ENCODE results near the gene DHCR7. TPM values are rescaled to one million over a fixed set of nuclear protein-coding genes. Genes with fewer than 3 reads are reported as not detected.

Gene DHCR7
- total RNA-seq, 6 experiments from 2014 or later: 42.0 to 320 (median 126) TPM

GRCh38 chr11:71400216-71400615, 48.0 kb downstream of the DHCR7 start:
- no peak for TF ChIP-seq POLR2A (IDR thresholded peaks at IDR 0.05)
- TF ChIP-seq, protein P1, sequence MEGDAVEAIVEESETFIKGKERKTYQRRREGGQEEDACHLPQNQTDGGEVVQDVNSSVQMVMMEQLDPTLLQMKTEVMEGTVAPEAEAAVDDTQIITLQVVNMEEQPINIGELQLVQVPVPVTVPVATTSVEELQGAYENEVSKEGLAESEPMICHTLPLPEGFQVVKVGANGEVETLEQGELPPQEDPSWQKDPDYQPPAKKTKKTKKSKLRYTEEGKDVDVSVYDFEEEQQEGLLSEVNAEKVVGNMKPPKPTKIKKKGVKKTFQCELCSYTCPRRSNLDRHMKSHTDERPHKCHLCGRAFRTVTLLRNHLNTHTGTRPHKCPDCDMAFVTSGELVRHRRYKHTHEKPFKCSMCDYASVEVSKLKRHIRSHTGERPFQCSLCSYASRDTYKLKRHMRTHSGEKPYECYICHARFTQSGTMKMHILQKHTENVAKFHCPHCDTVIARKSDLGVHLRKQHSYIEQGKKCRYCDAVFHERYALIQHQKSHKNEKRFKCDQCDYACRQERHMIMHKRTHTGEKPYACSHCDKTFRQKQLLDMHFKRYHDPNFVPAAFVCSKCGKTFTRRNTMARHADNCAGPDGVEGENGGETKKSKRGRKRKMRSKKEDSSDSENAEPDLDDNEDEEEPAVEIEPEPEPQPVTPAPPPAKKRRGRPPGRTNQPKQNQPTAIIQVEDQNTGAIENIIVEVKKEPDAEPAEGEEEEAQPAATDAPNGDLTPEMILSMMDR (IDR thresholded peaks at IDR 0.05): no peak
- DNase-seq: no peak
- Histone ChIP-seq H3K27ac (no peak overlapping the region), H3K4me3 (no peak overlapping the region), H3K9me3 (no peaks in the 10 kb centered on the region), H3K27me3 (no peaks in the 10 kb centered on the region), H3K36me3 (no peaks in the 10 kb centered on the region), H3K4me1 (no peaks in the 10 kb centered on the region)
- WGBS (ENCODE audit: insufficient coverage, low coverage, low lambda C conversion rate, missing lambda C conversion rate): no CpG with 5 or more reads among the region's 9 CpGs
- intact Hi-C loops (cut with DNase I): no loop called here
- no peak for ATAC-seq

- no peak for DNase-seq
- Histone ChIP-seq H3K4me1 (no peaks in the 10 kb centered on the region), H3K9me3 (no peaks in the 10 kb centered on the region), H3K4me3 (no peak overlapping the region), H3K36me3 (no peaks in the 10 kb centered on the region), H3K27ac (no peak overlapping the region), H3K27me3 (no peaks in the 10 kb centered on the region)
- TF ChIP-seq POLR2A (IDR thresholded peaks at IDR 0.05): no peak
- TF ChIP-seq, protein P1 (IDR thresholded peaks at IDR 0.05): no peak
- intact Hi-C loops (cut with DNase I): loop anchor here in 1 of 2 donors (10.0 kb wide), 1 partner anchor 575 kb away; no protein-coding TSS in a partner anchor
- 44% methylated on average over 1 of the region's 7 CpGs for WGBS (ENCODE audit: insufficient coverage, low coverage, low lambda C conversion rate, missing lambda C conversion rate)
- no peak for ATAC-seq
Measured at GRCh38 chr11:71399341-71399740, 48.9 kb downstream of the DHCR7 start.

DNA sequence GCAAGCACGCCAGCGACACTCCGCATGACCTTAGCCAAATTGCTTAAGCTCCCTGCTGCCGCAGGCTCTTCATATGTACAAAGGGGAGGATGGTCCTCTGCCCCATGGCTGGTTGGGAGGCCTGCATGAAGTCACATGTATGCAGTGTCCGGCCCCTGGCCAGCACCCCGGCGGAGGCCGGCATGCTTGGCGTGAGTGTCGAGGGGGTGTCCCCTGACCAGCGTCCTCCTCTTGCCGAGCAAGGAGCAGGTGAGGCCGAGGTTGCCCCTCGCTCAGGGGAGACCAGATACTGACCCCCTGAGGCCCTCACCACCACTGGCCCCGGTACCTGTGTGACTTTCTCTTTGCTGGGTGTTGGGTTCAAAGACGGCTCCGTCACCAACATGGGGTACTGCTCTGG, 50.2 kb downstream of the DHCR7 start:
- no peak for DNase-seq
- ATAC-seq: no peak
- TF ChIP-seq, protein P1 (IDR thresholded peaks at IDR 0.05): no peak
- TF ChIP-seq POLR2A (IDR thresholded peaks at IDR 0.05): no peak
- Histone ChIP-seq H3K9me3 (no peaks in the 10 kb centered on the region), H3K27me3 (no peaks in the 10 kb centered on the region), H3K36me3 (no peaks in the 10 kb centered on the region), H3K4me1 (no peaks in the 10 kb centered on the region), H3K27ac (no peak overlapping the region), H3K4me3 (no peak overlapping the region)
- 80% methylated on average over 2 of the region's 17 CpGs for WGBS (ENCODE audit: insufficient coverage, low coverage, low lambda C conversion rate, missing lambda C conversion rate)
- intact Hi-C loops (cut with DNase I): loop anchor here in 1 of 2 donors (10.0 kb wide), 1 partner anchor 573 kb away; no protein-coding TSS in a partner anchor

- intact Hi-C loops (cut with DNase I): loop anchor here in 1 of 2 donors (10.0 kb wide), 1 partner anchor 573 kb away; no protein-coding TSS in a partner anchor
- no peak for TF ChIP-seq POLR2A (IDR thresholded peaks at IDR 0.05)
- TF ChIP-seq, protein P1 (IDR thresholded peaks at IDR 0.05): no peak
- Histone ChIP-seq H3K4me1 (no peaks in the 10 kb centered on the region), H3K4me3 (no peak overlapping the region), H3K9me3 (no peaks in the 10 kb centered on the region), H3K36me3 (no peaks in the 10 kb centered on the region), H3K27me3 (no peaks in the 10 kb centered on the region), H3K27ac (no peak overlapping the region)
- 90% methylated on average over 2 of the region's 10 CpGs for WGBS (ENCODE audit: insufficient coverage, low coverage, low lambda C conversion rate, missing lambda C conversion rate)
- ATAC-seq (no peak), DNase-seq (no peak)
Measured at GRCh38 chr11:71397331-71397860, 50.8 kb downstream of the DHCR7 start.
